CD4-positive, alpha-beta T cell treated with Interleukin-6 at 100 ng/mL for 8 hours (primary cell): ENCODE data around the gene FXYD7.

Experiments used
- DNase-seq: peaks from one replicate; pipeline ENCODE4 v3.0.0-alpha.2; 2020; ENCODE audit warnings: mixed read lengths, low spot score

The FXYD7 gene

GRCh38 chr19:35110974-35111373, 32.1 kb upstream of the FXYD7 start:
- DNase-seq, result no peak

- no peak for DNase-seq
Measured at GRCh38 chr19:35112995-35113688, 29.9 kb upstream of the FXYD7 start.

- peak; percentile 57 for DNase-seq
Measured at GRCh38 chr19:35114353-35115176, 28.5 kb upstream of the FXYD7 start.

- no peak for DNase-seq
Measured at GRCh38 chr19:35115177-35115951, 27.7 kb upstream of the FXYD7 start, which contains the start of gene FXYD3. Gene FXYD3 (plus strand): TSS chr19:35115823. CDS start chr19:35119377, 3,554 bp downstream.

- DNase-seq, result no peak
Measured at GRCh38 chr19:35116072-35116801, 26.8 kb upstream of the FXYD7 start.

- no peak for DNase-seq
Measured at GRCh38 chr19:35117116-35117515, 25.9 kb upstream of the FXYD7 start.

GRCh38 chr19:35117799-35118198, 25.3 kb upstream of the FXYD7 start:
- DNase-seq, result no peak

- DNase-seq, result no peak
Measured at GRCh38 chr19:35118268-35119020, 24.6 kb upstream of the FXYD7 start.

- DNase-seq, result no peak
Measured at GRCh38 chr19:35119091-35119490, 24.0 kb upstream of the FXYD7 start.

GRCh38 chr19:35119578-35120155, 23.4 kb upstream of the FXYD7 start:
- no peak for DNase-seq

- DNase-seq, result no peak
Measured at GRCh38 chr19:35120492-35120891, 22.6 kb upstream of the FXYD7 start.

- no peak for DNase-seq
Measured at GRCh38 chr19:35120898-35121297, 22.2 kb upstream of the FXYD7 start.

- no peak for DNase-seq
Measured at GRCh38 chr19:35122687-35123551, 20.1 kb upstream of the FXYD7 start.

GRCh38 chr19:35123573-35123972, 19.5 kb upstream of the FXYD7 start:
- no peak for DNase-seq

GRCh38 chr19:35124098-35125060, 18.7 kb upstream of the FXYD7 start:
- peak; percentile 88 for DNase-seq

- no peak for DNase-seq
Measured at GRCh38 chr19:35125270-35125717, 17.8 kb upstream of the FXYD7 start.

GRCh38 chr19:35125749-35126623, 17.1 kb upstream of the FXYD7 start:
- no peak for DNase-seq

- DNase-seq, result no peak
Measured at GRCh38 chr19:35126624-35126959, 16.5 kb upstream of the FXYD7 start.
